ENCODE results near the gene RERE.

DNA sequence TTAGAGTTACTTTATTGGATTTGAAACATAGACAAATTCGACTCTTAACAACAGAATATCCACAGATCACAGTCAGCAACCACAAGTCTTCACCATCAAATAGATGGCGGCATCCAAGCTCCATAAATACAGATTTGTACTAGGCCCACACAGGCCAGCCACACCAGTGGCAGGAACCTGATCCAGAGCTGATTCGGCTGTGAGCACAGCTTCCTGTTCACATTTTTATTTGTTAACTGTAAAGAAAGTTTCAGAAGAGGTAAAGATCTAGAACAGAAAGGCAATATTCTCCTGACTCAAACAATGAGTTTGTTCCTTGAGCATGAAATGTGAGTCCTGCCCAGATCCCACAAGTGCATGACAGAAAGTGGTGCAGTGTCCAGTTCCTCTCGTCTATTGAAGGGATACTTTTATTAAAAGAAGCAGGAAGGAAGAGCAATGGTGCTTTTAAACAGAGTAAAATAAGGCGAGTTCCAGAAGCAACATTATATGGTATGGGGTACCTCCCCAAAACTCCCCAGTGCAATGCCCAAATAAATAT, 293.7 kb downstream of the RERE start:
- TF ChIP-seq, protein P1, sequence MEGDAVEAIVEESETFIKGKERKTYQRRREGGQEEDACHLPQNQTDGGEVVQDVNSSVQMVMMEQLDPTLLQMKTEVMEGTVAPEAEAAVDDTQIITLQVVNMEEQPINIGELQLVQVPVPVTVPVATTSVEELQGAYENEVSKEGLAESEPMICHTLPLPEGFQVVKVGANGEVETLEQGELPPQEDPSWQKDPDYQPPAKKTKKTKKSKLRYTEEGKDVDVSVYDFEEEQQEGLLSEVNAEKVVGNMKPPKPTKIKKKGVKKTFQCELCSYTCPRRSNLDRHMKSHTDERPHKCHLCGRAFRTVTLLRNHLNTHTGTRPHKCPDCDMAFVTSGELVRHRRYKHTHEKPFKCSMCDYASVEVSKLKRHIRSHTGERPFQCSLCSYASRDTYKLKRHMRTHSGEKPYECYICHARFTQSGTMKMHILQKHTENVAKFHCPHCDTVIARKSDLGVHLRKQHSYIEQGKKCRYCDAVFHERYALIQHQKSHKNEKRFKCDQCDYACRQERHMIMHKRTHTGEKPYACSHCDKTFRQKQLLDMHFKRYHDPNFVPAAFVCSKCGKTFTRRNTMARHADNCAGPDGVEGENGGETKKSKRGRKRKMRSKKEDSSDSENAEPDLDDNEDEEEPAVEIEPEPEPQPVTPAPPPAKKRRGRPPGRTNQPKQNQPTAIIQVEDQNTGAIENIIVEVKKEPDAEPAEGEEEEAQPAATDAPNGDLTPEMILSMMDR (conservative IDR thresholded peaks at IDR 0.05): no peak
- TF ChIP-seq EZH2 (IDR thresholded peaks at IDR 0.05; ENCODE audit: low read depth): no peak

All from PC-9 (cell line).